H4 (cell line): ENCODE results near the gene CTSZ. TPM values are rescaled to one million over a fixed set of nuclear protein-coding genes. Genes with fewer than 3 reads are reported as not detected.
"Not testable (repeated sequence)": the region's sequence is repeated elsewhere in the genome, so short reads cannot be mapped to it uniquely, and the experiment has no call there.

Experiments
- DNase-seq: peaks from one replicate; pipeline ENCODE4 v3.0.0-alpha.2; 2015; ENCODE audit warnings: low spot score
- total RNA-seq: library from RNA; depleted of rRNA; stranded (reverse); fragments of >200 nt; shearing (Covaris generic); gene quantifications from 2 replicates; pipeline ENCODE4 v1.2.3, GENCODE V29; 2014

The CTSZ gene
- total RNA-seq, 1 experiment from 2014 or later = 0.17 TPM

DNA sequence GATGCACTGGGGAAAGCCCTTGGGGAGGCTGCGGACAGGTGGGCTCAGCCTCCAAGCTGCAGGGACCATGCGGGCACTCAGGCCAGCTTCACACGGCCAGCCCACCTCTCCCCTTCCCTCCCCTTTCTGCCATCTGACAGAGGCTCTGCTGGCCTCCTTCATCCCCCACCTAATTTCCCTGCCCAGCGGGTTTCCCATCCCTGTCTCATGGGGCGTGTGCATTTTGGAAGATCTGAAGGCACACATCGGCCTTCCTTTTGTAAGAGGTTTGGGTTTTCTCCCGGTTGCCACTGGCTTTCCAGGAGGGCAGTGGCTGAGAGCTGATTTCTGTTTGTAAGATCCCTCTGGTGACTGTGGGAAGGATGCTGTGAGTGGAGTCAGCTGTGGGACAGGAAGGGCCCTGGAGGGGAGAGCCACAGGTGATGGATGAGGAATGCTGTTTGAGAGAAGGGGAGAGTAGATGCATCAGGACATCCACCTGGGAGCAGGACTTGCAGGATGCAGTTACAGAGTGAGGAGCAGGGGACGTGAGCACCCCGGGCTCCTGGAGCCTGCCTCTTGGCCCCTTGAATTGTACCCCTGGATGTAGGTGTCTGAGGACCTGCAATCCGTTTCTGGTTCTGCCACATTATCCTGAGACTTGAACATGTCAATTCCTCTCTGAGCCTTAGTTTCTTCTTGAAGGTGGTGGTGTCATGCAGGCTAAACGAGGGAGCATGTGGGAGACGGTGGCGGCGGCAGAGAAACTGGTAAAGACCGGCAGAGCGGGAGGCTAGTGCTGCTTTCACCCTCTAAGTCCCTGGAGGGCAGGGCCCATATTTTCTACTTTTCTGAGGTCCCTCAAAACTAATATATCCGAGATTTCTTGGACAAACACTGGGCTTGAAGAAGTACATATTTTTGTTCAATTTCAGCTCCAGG, 6.2 kb upstream of the CTSZ start:
- DNase-seq = no peak

DNA sequence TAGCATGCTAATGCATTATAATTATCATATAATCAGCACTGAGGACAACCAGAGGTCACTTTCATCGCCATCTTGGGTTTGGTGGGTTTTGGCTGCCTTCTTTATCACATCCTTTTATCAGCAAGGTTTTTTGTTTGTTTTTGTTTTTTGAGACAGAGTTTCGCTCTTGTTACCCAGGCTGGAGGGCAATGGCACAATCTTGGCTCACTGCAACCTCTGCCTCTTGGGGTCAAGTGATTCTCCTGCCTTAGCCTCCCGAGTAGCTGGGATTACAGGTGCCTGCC, 4.8 kb upstream of the CTSZ start:
- DNase-seq = not testable (repeated sequence)

GRCh38 chr20:59010995-59011873, 4.2 kb upstream of the CTSZ start:
- DNase-seq = peak; percentile 81

- DNase-seq = peak; percentile 75
Measured at GRCh38 chr20:59010321-59010994, 3.4 kb upstream of the CTSZ start.

DNA sequence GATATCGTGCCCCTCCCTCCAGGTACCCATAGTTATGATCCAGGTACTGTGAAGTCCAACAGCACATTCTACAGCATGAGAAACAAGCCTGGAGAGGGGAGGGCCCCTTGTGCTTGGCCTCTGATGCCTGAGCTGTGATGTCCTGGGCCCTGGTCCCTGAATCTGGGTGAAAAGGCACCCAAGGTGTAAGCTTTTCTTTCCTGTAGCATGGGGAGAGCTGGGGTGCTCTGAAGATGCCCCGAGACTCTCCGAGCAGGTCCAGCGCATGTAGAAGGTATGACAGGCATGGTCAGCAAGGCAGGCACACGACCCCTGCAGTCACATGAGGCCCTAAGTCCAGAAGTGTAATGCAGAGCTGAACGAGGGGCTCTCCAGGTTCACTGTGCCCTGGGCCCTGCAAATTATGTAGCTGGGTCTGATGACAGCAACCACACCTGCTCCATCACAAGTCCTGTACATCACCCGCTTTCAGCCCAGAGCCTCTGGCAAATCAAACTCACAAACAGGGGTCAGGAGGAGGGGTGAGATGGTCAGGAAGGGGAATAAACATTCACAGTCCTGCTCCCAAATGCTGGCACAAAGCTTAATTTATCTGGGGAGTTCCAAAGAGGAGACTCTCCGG, 1.8 kb upstream of the CTSZ start:
- no peak for DNase-seq

DNA sequence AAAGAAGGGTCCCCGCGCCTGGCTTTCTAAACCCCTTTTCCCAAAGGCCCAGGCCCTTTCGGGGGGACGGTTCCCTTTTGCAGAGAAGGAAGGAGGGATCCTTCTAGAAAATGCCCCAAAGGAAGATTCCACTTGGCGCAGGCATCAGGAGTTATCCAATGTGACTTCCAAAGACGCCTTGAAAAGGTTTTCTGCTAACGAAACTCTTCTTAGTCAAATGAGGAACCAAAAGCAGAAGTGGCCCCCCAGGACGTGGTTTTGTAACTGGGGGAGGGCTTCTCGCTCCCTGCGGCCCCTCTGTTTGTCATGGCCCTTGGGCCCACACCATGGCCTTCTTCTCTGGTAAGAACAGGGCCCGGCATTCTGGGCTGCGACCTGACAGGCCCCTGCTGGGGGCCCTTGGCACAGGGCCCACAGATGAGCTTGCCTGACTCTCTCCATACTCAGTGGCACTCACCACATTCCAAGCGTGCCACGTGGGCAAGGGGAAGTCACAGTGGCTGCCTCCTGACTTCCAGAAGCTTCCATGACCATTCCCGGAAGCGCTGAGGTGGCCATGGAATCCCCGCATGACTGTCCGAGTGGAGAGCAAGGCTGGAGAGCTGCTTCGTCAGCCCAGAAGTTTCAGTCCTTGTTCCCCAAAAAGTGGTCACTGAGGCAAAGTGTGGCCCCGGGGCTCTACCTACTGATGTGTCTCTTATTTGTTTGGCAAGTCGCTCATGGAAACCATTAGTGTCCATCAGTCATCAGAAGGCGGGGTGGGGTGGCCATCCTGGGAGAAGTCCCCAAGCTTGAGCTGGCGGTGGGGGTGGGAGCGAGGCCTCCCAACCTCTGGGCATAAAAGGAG, 834 bp upstream of the CTSZ start:
- DNase-seq = no peak

GRCh38 chr20:59006167-59006863, 739 bp downstream of the CTSZ start:
- no peak for DNase-seq

DNA sequence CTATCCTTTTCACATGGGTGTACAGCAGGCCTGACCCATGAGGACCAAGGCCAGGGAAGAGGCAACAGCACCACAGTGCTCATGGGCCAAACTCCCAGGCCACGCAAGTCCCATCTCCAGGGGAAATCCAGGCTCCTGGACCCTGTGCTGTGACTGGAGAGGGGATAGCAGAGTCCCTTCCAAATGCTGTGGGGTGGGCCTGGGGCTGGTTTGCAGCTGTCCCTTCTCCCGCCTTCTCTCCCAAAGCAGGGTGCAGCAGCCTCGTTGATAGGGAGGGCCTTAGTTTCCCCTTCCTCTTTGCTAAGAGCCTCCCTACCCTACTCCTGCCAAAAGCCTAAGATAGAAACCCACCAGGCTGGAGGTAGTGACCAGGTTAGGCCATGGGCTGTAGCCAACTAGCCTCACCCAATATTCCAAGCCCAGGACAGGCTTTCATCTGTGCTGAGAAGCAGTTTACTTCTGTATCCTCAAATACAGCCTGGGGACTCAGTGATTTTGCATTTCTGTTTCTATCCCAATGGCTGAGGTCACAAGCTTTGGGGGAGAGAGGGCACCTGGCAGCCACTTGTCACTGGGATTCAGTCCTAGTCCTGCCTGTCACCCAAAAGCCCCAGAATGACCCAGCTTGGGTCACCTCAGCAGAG, 1.4 kb downstream of the CTSZ start:
- no peak for DNase-seq

DNA sequence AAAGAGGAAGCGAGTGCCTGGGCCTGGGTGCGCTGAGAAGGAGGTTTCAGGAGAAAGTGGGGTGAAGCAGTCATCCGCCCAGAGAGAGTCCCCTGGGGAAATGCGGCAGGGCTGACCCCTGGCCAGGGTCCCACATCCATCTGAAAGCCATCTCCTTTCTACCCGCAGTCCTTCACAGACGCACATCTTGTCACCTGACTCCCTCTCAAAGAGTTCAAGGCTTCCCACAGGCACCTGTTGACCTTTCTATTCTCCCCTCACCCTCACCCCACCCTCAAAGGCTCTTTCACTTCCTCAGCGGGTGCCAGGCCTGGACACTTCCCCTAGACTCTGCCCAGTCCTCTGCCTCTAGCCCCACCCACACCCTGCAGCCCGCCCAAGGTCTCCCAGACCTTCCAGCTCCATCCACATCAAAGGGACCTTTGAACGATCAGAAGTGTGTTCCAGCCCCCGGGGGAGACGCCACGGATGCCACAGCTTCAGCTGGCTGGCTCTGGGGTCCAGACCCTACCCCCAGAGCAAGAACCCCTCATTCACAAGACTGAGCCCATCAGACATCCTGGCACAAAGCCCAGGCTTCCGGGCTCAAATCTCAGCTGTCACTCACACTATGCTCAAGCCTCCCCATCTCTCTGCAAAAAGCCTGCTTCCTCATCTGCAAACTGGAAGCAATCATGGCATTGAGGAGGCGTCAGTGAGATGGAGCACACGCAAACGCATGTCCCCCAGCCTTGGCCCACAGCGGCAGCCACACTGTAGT, 2.1 kb downstream of the CTSZ start:
- no peak for DNase-seq

DNA sequence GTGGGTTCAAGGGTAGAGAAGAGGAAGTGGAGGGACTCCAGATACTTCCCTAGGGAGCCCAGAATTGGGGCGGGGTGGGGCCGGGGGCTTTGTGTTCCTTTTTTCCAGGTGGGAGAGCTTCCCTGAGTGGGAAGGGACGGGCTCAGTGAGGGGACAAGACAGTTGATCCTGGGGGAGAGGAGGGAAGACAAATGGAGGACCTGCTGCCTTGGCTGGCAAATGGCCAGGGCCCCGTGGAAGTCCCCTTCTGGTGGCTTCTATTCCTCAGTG, 2.6 kb downstream of the CTSZ start:
- DNase-seq = no peak

DNA sequence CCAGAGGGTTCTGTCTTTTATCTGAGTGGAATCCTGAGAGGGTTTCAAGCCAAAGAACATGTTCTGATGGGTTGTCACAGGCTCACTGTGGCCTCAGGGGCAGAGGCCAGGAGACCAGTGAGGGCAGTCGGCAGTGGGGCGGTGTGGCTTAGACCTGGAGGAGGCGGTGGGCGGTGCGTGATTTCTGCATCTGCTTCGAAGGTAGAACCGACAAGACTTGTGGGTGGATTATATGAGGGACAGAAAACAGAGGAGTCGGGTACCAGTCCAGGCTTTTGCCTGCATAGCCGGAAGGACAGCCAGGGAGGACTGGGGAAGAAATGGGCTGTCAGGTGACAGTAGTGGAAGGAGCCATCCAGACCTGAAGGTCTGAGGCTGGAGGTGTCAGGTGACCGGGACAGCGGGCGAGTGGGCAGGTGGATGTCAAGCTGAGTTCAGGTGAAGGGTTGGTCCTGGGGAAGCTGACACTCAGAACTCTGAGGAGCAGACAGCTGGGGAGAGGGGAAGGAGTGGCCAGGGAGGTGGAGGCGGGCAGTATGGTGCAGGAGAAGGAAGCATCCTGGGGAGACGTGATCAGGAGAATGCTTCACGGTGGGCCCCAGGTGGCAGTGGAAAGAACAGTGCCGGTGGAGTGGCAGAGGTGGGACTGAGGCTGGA, 3.1 kb downstream of the CTSZ start:
- no peak for DNase-seq

- DNase-seq = no peak
Measured at GRCh38 chr20:59002874-59003399, 4.1 kb downstream of the CTSZ start.

DNA sequence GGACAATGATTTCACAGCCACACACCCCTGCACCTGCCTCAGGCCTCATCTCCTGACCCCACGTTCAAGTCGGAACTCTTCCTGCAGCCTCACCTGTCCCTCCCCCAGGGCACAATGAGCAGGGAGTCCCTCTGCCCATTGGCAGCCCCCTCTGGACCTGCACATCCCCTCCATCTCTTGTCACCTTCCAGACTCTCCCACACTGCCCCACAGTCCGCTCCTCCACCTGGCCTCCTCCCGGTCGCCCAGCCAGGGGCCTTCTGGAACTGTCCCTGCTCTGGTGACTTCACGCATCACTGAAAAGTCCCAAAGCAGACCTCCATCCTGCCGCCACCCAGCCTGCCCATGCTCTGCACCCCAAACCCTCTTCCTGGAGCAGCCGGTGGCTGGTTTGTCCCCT, 4.7 kb downstream of the CTSZ start:
- no peak for DNase-seq

- no peak for DNase-seq
Measured at GRCh38 chr20:59001449-59002171, 5.4 kb downstream of the CTSZ start.

GRCh38 chr20:59001068-59001448, 6.0 kb downstream of the CTSZ start:
- DNase-seq = no peak

DNA sequence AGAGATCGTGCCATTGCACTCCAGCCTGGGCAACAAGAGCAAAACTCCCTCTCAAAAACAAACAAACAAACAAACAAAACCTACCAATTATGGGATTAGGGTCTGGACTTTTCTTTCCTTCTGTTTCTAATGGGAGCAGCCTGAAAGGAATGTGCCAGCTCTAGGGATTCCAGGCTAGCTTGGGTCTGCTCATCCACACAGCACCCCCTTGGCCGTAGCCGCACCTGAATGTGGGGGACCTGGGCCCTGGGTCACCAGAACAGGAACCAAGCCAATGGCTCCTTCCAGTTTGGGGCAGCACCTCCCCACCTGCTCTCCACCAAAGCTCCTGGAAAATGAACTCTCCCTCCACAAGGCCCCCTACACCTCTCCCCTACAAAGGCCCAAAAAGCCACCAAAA, 6.7 kb downstream of the CTSZ start:
- DNase-seq = no peak

DNA sequence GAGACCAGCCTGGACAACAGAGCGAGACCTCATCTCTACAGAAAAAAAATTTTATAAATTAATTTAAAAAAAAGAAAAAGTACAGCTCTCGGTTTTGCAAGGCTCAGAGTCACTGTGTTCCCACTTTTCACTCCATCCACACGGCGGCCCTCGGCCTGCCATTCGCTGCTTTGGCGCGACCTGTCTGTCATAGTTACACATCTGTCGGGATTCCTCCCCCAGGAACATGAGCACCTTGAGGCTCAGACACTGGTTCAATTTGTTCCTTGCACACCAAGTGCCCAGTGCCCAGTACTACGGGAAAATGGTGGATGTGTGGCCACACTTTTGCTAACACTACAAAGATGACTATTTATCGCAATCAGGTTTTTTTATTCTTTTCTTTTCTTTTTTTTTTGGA, 8.4 kb downstream of the CTSZ start:
- DNase-seq = no peak
